HG02970 (cell line): ENCODE results near the gene SLC22A1.
"Not testable (repeated sequence)": the region's sequence is repeated elsewhere in the genome, so short reads cannot be mapped to it uniquely, and the experiment has no call there.

Experiments used
- ATAC-seq: cut with Tn5 transposase; IDR thresholded peaks from one replicate; pipeline ENCODE4 v1.9.1; 2021; ENCODE audit warnings: mild to moderate bottlenecking, moderate library complexity, moderate number of reproducible peaks; ENCODE audit not compliant: unreplicated experiment, low FRiP score

Gene SLC22A1

GRCh38 chr6:160092602-160093001, 29.0 kb upstream of the SLC22A1 start:
- no peak for ATAC-seq

DNA sequence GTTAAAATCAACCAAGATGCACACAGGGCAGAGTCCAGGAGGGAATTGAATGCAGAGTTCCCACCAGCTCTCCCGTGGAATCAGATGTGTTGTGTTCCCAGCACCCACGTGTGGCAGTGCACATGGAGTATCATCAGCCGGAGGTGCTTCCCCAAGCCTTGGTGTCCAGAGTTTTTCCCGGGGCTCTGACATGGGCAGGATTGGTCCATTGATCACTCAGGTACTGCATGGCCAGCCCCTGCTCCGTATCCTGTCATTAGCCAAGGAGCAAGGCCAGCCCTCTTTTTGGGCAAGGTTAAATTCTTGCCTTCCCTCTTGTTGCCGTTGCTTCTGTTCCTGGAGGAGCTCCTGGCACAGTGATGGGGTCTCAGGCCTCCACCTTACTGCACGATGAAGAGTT, 28.6 kb upstream of the SLC22A1 start:
- ATAC-seq = no peak

GRCh38 chr6:160093946-160094345, 27.7 kb upstream of the SLC22A1 start:
- ATAC-seq = no peak

DNA sequence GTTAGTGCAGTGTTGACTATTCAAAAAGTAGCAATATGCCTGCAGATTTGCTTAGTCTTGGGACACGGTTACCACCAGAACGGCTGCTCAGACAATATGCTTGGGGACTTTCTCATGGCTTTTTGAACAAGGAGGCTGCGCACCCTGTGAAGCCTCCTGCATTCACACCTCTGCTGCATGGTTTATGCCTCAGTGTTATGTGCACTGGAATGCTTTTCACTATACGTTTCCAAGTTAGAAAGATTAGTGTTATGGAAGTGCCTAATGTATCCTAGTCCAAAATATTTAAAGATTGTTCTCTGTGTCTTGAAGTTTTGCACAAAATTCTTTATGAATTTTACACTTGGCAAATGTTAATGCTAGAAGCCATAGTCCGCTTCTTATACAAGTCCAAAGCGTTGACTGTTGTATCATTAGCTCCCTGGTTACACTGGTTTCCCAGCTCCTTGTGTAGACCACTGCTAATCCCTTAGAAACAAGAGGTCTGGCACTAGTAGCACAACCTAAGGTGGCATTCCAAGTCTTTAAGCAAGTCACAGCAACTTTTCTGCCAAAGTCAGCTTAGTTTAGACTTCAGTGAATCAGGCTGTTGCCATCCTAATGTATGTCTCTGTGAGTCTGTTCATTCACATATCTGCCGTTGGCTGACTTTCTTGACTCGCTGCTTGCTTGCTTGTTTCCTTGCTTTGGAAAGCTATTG, 26.3 kb upstream of the SLC22A1 start:
- ATAC-seq = no peak

DNA sequence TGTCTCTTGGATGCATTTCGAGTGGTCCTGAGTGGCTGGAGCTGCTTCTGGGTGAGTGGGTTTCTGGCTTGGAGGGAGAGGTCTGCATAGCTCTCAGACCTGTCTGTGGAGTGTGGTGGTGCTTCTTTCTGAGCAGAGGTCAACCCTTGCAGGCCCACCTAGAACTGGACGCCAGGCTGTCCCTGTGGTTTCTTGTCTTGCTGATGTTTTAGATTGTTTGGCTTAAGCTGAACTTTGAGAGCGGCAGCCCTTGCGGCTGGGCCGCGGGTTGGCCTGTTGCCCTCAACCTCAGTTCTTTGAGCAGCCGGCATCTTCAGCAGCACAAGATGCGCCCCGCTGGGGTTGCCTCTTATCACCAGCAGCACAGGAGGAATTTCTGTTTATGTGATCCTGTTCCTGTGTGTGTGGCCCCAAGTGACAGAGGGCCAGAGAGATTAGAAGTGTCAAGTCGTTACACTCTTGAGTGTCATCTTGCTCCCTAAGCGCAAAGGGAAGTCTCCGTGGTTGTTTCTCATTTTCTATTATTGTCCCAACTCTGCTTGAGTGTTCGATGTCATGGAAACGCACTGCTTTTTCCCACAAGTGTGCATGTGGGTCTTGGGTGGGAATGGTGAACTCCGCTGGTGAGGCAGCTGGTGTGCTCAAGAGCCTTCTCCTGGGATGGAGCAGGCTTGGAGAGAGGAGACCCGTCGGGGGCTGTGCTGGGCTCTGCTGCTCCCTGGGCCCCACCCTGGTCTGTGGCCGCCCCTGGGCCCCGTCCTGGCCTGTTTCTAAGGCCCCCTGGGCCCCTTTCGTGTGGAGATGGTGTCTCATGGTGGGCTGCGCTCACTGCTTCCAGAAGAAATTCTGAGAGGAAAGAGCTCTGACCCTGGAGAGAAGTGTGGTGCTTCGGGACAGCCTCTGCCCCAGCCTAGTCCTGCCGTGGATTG, 20.1 kb upstream of the SLC22A1 start:
- ATAC-seq = no peak

DNA sequence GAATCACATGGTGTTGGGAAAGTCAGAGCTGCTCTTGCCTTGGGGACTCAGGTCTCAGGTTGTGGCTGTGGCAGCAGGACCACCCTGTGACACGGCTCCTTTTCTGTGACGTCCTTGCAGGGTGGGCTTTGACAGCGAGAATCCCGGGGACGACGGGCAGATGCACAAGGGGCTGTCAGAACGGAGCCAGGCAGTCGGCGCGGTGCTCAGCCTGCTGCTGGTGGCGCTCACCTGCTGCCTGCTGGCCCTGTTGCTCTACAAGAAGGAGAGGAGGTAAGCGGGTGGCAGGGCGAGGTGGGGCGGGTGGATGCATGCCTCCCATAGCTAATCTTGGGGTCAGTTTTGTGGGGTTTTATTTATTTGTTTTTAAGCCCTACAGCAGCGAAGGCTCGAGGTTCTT, 19.2 kb upstream of the SLC22A1 start:
- ATAC-seq = no peak

GRCh38 chr6:160102956-160103824, 18.4 kb upstream of the SLC22A1 start:
- ATAC-seq = no peak

DNA sequence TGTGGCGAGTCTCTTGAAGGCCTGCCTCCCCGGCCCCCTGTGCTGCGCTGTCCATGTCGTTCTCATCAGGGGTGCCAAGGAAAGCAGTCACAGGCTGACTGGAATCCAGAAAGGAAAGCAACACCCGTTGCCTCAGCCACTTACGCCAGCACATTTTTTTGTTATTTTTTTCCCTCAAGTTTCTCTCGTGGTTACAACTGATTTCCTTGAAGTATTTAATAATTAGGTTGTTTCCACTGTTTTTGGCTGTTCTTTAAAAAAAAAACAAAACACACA, 17.9 kb upstream of the SLC22A1 start:
- ATAC-seq = no peak

DNA sequence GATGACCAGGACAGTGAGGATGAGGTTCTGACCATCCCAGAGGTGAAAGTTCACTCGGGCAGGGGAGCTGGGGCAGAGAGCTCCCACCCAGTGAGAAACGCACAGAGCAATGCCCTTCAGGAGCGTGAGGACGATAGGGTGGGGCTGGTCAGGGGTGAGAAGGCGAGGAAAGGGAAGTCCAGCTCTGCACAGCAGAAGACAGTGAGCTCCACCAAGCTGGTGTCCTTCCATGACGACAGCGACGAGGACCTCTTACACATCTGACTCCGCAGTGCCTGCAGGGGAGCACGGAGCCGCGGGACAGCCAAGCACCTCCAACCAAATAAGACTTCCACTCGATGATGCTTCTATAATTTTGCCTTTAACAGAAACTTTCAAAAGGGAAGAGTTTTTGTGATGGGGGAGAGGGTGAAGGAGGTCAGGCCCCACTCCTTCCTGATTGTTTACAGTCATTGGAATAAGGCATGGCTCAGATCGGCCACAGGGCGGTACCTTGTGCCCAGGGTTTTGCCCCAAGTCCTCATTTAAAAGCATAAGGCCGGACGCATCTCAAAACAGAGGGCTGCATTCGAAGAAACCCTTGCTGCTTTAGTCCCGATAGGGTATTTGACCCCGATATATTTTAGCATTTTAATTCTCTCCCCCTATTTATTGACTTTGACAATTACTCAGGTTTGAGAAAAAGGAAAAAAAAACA, 16.6 kb upstream of the SLC22A1 start:
- no peak for ATAC-seq

DNA sequence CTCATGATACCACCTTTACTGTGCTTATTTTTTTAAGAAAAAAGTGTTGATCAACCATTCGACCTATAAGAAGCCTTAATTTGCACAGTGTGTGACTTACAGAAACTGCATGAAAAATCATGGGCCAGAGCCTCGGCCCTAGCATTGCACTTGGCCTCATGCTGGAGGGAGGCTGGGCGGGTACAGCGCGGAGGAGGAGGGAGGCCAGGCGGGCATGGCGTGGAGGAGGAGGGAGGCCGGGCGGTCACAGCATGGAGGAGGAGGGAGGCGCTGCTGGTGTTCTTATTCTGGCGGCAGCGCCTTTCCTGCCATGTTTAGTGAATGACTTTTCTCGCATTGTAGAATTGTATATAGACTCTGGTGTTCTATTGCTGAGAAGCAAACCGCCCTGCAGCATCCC, 15.6 kb upstream of the SLC22A1 start:
- no peak for ATAC-seq

DNA sequence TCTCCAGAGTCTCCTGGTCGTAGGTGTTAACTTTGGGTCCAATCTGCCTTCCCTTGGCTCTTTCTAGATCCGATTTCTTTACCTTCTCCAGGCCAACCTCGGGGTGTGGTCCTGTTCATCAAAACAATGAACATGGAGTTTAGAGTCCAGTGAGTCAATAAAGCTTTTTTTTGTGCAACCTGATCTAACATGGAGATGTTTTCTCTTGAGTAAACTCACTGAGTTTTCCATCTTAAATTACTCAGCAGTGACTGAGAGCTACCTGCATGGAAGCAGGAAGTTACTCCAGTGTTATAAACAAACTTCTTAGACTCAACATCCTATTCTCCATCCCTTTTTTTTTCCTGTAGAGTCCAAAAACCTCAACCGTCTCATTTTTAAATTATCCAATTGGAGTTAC, 14.9 kb upstream of the SLC22A1 start:
- ATAC-seq = no peak

DNA sequence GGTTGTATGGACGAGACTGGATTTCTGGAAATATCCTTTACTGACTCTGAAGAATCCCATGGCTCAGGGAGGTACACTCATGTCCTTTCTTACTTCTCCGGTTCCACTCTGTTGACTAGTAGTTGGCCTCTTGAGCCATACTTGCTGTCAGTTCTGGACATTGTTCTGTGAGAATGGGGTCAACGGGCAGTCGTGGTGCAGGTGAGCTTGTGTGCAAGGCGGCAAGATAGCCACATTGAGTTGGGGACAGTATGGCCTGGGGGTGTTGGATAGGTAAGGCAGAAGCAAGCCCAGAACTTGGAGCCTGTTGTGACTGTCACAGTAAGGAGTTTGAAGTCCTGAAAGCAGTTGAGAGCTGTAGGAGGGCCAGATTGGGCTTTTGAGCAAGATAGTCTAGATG, 13.5 kb upstream of the SLC22A1 start:
- ATAC-seq = no peak

- no peak for ATAC-seq
Observed at GRCh38 chr6:160110586-160111123, 11.0 kb upstream of the SLC22A1 start.

DNA sequence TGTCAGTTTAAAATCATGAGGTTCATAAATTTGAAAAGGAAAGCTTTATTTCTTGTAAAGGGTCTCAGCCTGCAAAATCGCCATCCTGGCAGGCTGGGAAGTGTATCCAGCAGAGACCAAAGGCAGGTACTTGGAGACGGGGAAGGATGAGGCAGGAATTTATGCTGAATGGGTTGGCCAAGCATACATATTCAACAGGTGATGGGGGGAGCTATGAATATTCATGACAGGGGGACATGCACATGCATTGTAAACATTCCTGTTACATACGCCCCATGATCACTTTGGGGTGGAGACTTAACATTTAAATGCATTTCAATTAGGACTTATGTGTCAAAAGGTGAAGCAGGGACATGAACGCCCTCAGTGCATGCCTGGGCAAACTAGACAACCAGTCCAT, 9.8 kb upstream of the SLC22A1 start:
- ATAC-seq = no peak

DNA sequence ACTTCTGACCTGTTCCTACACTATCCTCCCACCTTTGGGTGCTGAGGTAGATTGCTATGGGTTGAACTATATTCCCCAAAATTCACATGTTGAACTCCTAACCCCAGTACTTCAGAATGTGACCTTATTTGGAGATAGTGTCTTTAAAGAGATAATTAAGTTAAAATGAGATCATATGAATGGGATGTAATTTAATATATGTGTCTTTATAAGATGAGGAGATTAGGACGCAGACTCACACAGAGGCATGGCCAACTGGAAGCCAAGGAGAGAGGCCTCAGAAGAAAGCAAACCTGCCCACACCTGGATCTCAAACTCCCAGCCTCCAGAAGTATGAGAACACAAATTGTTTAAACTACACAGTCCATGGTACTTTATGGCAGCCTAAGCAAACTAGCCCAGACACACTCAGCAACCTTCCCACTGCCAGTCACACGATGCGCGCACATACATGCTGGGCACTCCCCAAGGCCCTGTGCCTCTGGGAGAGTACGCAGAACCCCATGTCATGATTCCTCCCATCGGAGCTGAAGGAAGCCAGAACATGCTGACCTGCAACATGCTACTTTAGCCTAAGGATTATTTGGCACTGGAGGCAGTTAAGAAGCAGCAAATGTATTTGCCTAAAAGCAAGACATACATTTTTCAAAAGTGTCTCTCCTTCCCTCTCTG, 8.9 kb upstream of the SLC22A1 start:
- ATAC-seq = no peak

DNA sequence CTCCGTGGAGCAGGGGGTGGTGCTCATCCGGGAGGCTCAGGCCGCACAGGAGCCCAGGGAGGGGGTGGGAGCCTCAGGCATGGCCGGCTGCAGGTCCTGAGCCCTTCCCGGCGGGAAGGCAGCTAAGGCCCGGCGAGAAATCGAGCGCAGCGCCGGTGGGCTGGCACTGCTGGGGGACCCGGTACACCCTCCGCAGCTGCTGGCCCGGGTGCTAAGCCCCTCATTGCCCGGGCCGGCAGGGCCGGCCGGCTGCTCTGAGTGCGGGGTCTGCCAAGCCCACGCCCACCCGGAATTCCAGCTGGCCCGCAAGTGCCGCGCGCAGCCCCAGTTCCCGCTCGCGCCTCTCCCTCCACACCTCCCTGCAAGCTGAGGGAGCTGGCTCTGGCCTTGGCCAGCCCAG, 7.1 kb upstream of the SLC22A1 start:
- not testable (repeated sequence) for ATAC-seq

DNA sequence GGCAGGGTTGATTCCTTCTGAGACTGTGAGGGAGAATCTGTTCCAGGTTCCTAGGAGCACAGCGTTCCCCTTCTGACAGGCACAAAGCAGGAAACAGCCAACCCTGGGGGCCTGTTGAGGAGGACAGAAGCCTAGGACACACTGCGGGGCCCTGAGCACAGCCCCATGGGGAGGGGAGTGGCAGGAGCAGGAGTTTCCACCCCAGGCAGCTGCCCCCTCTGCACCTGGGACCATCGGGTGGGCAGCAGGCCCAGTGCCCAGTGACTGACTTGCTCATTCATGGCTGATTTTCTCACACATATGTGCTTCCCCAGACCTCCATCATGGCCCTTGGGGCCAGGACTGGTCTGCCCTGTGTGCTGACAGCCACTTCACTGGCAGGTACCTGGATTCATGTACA, 6.2 kb upstream of the SLC22A1 start:
- ATAC-seq = no peak

DNA sequence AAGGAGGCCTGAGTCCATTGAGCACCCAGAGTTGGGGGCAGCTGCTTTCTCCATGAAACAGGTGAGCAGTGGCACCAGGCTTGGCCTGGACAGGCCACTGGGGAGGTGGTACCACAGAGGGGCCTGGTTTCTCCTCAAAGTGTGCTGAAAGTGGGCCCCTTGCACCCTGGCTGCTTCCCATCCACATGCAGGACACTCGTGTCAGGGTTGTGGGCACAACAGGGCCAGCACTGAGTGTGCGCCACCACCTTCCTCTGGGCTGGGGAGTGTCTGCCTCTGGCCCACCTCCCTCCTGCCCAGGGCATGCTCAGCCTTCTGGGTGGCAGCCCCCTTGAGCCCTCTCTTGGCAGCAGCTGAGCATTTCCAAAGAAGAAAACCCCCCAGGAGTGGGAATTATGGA, 5.2 kb upstream of the SLC22A1 start:
- ATAC-seq = no peak

DNA sequence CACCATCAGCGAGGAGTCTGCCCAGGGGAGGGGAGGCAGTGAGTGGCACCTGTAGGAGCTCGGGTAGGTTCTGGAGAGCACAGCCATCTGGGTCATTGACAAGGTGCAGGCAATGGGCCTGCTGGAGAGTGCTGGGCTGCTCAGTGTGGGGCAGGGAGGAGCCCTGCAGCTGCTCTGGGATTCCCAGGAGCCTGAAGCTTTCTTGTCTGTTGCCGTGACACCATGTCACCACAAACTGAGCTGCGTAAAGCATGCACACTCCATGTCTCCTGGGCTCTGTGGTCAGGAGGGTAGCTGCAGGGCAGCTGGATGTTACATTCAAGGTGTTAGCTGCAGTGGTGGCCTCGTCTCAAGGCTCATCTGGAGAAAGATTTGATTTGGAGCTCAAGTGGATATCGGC, 4.5 kb upstream of the SLC22A1 start:
- ATAC-seq = no peak
